Activated T-cell treated with anti-CD3 and anti-CD28 coated beads, Interleukin-2, amount 50 U/mL, for 48 hours (primary cell): ENCODE data around the gene BNC1.
"Not testable (repeated sequence)": the region's sequence is repeated elsewhere in the genome, so short reads cannot be mapped to it uniquely, and the experiment has no call there.

Experiments used
- DNase-seq, 2 experiments: peaks; one replicate each; pipeline ENCODE4 v3.0.0-alpha.2; 2020

BNC1 gene

GRCh38 chr15:83248151-83249029 is 36.1 kb downstream of the BNC1 start:
- peak in 1 of 2 experiments; percentile 19 for DNase-seq

- no peak for DNase-seq
Measured at GRCh38 chr15:83243634-83244033, 40.8 kb downstream of the BNC1 start.

- DNase-seq: no peak
Measured at GRCh38 chr15:83230242-83230641, 54.2 kb downstream of the BNC1 start.

- DNase-seq: no peak
Measured at GRCh38 chr15:83225449-83225848, 59.0 kb downstream of the BNC1 start.

GRCh38 chr15:83221781-83222180 is 62.7 kb downstream of the BNC1 start:
- not testable (repeated sequence) for DNase-seq

- no peak for DNase-seq
Measured at GRCh38 chr15:83219026-83219425, 65.4 kb downstream of the BNC1 start.

- no peak for DNase-seq
Measured at GRCh38 chr15:83215306-83215705, 69.2 kb downstream of the BNC1 start.

GRCh38 chr15:83210619-83211018 is 73.8 kb downstream of the BNC1 start:
- DNase-seq: no peak

- no peak for DNase-seq
Measured at GRCh38 chr15:83209333-83209732, 75.1 kb downstream of the BNC1 start.

GRCh38 chr15:83208367-83208661 is 76.2 kb downstream of the BNC1 start:
- no peak for DNase-seq

GRCh38 chr15:83207660-83208366 is 76.7 kb downstream of the BNC1 start, which contains the start of gene HDGFL3:
TSS of gene HDGFL3 (minus strand) at chr15:83207823. CDS start at chr15:83207414, 409 bp downstream.
- peak; percentile 36 to 50 for DNase-seq

GRCh38 chr15:83207009-83207659 is 77.3 kb downstream of the BNC1 start:
- DNase-seq: peak; percentile 35

- DNase-seq: no peak
Measured at GRCh38 chr15:83206526-83207008, 77.9 kb downstream of the BNC1 start.
